NCI-H524 treated with DMSO at 0.1 percent for 48 hours (cell line): ENCODE measurements around the gene NRG3.
"Not testable (repeated sequence)": the region's sequence is repeated elsewhere in the genome, so short reads cannot be mapped to it uniquely, and the experiment has no call there.

ENCODE experiments used
- DNase-seq: peaks from one replicate; lab custom pipeline; 2025; lab: John Stamatoyannopoulos, UW

NRG3 gene

GRCh38 chr10:82282782-82283456 lies 407.9 kb downstream of the NRG3 start:
- DNase-seq, result no peak

- DNase-seq, result no peak
Observed at GRCh38 chr10:82284180-82284579, 409.2 kb downstream of the NRG3 start.

- no peak for DNase-seq
Observed at GRCh38 chr10:82288461-82288881, 413.5 kb downstream of the NRG3 start.

GRCh38 chr10:82289945-82290344 lies 415.0 kb downstream of the NRG3 start:
- no peak for DNase-seq

GRCh38 chr10:82294874-82295378 lies 419.9 kb downstream of the NRG3 start:
- DNase-seq, result no peak

GRCh38 chr10:82308641-82309040 lies 433.6 kb downstream of the NRG3 start:
- no peak for DNase-seq

- no peak for DNase-seq
Observed at GRCh38 chr10:82310839-82311238, 435.8 kb downstream of the NRG3 start.

- no peak for DNase-seq
Observed at GRCh38 chr10:82313401-82313800, 438.4 kb downstream of the NRG3 start.

- no peak for DNase-seq
Observed at GRCh38 chr10:82318534-82318933, 443.5 kb downstream of the NRG3 start.

- peak; percentile 12 for DNase-seq
Observed at GRCh38 chr10:82319074-82319473, 444.1 kb downstream of the NRG3 start.

GRCh38 chr10:82319562-82319961 lies 444.6 kb downstream of the NRG3 start:
- peak; percentile 25 for DNase-seq

GRCh38 chr10:82321724-82322123 lies 446.7 kb downstream of the NRG3 start:
- DNase-seq, result no peak

GRCh38 chr10:82331716-82332115 lies 456.7 kb downstream of the NRG3 start:
- DNase-seq, result no peak

- no peak for DNase-seq
Observed at GRCh38 chr10:82335831-82336230, 460.8 kb downstream of the NRG3 start.

- DNase-seq, result no peak
Observed at GRCh38 chr10:82340166-82340565, 465.2 kb downstream of the NRG3 start.

GRCh38 chr10:82349590-82349989 lies 474.6 kb downstream of the NRG3 start:
- DNase-seq, result not testable (repeated sequence)

GRCh38 chr10:82353381-82353780 lies 478.4 kb downstream of the NRG3 start:
- no peak for DNase-seq

- no peak for DNase-seq
Observed at GRCh38 chr10:82358486-82359099, 483.6 kb downstream of the NRG3 start.

GRCh38 chr10:82361256-82361655 lies 486.3 kb downstream of the NRG3 start:
- DNase-seq, result no peak

GRCh38 chr10:82377608-82378007 lies 502.6 kb downstream of the NRG3 start:
- no peak for DNase-seq

- DNase-seq, result no peak
Observed at GRCh38 chr10:82378146-82378545, 503.2 kb downstream of the NRG3 start.

GRCh38 chr10:82383350-82383749 lies 508.4 kb downstream of the NRG3 start:
- no peak for DNase-seq

GRCh38 chr10:82390866-82391658 lies 516.1 kb downstream of the NRG3 start:
- no peak for DNase-seq
